Transverse colon (tissue), 3 donors: ENCODE measurements around the gene GPR176.

ENCODE experiments used
- CTCF ChIP-seq, 5 experiments: fragments of 200-600 bp in 3 of 5; fragments of 450-650 bp in 2 of 5; sonication (generic) in 3 of 5; IDR thresholded peaks; 1 replicate in 2 of 5; 2 replicates in 3 of 5; pipeline ENCODE4 v1.5.1; 2016 to 2017; ENCODE audit warnings: antibody characterized with exemption in 5 of 5, inconsistent platforms in 3 of 5, mild to moderate bottlenecking in 2 of 5, moderate library complexity in 1 of 5
- POLR2A ChIP-seq: fragments of 450-650 bp; IDR thresholded peaks from one replicate; pipeline ENCODE4 v1.6.1; 2016; ENCODE audit warnings: antibody characterized with exemption, mild to moderate bottlenecking, moderate library complexity

- no peak for TF ChIP-seq CTCF (IDR thresholded peaks at IDR 0.05)
- no peak for TF ChIP-seq POLR2A
Measured at GRCh38 chr15:39792844-39793335, 127.2 kb downstream of the GPR176 start.
